NCI-H1092 treated with DMSO at 0.1 percent for 48 hours (cell line): Measurements from ENCODE around the gene FSTL1.
"Not testable (repeated sequence)": the region's sequence is repeated elsewhere in the genome, so short reads cannot be mapped to it uniquely, and the experiment has no call there.

Source experiments
- DNase-seq: peaks from one replicate; lab custom pipeline; 2025; lab: John Stamatoyannopoulos, UW

The FSTL1 gene

GRCh38 chr3:120418446-120418845 lies 32.3 kb downstream of the FSTL1 start:
- no peak for DNase-seq

DNA sequence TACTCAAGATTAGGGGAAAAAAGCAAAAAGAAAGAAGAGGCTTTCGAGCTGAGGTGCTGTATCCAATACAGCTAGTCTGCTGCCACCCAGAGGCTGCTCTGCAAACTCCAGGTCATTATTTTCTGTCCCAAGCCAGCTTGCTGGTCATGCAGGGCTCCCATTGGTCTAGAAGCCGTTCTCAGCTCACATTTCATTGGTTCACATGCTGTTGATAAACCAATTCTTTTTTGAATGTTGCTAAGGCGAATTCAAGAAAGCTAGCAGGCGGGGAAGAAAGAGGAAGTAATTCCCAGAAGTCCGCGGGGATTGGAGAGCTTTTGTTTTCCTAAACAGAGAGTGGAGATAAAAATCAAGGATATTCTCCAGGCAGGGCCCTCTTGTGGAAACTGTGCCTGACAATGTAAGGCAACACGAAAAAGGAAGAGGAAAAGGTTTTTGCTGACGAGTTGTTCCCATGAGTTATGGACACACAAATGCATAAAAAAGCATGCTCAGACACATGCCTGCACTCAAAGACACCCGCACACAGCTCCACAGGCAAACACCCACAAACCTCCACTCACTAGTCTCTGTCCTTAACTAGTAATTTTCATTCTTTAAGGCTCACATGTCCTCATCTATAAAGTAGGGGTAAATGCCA lies 33.4 kb downstream of the FSTL1 start:
- peak; percentile 98 for DNase-seq

GRCh38 chr3:120416868-120417267 lies 33.9 kb downstream of the FSTL1 start:
- no peak for DNase-seq

- no peak for DNase-seq
These were observed 35.0 kb downstream of the FSTL1 start for GRCh38 chr3:120415756-120416155.

DNA sequence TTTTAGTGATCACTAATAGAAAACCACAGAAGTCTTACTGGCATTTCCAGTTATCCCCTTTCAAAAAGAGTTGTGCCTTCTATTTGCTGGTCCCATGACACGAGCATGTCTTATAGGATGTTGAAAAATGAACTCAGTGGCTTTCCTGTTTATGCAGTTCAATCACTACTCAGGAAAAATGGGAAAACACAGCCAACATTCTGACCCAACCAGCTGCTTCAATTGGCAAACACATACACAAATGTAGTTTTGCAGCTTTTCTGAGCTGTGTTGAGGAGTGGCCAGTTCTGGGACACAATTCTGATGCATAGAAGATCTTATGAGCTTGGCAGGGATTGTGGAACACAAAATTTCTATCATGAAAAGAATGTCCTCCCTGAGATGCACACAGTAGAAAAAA lies 40.3 kb downstream of the FSTL1 start:
- DNase-seq = no peak

- no peak for DNase-seq
These were observed 40.7 kb downstream of the FSTL1 start for GRCh38 chr3:120410116-120410515.

DNA sequence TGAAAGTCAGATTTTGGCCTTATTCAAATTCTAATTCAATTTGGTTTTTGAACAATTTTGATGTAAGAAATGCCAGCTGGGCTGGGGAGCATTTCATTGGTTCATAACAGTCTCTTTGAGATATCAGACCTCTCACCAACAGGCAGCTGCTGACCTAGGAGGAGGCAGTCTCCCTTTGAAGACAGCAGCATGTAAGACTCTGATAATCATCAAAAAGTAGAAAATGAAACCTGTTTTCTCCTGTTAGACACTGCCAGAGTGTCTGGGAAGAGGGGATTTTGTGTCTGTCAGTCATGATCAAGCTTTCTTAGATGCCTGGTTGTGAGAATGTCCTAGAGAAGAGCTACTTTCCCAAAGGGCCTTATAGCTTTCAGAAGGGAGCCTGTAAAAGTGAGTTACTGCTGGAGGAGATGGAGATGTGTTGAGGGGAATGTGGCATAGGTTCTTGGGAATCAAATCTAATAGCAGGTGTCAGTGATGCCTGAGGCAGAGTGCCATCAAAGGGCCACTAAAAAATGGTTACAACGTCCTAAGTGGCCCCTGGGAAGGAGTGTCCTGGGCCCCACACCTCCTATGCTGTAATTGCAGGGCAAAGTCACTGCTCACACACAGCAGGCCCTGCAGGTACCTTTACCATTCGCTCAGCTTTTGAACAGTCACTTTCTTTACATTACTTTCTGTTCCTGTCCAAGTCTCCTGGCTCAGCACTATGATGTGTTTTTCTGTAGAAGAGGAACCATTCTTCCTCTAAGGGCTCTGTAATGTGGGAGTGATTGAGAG lies 43.1 kb downstream of the FSTL1 start:
- no peak for DNase-seq

DNA sequence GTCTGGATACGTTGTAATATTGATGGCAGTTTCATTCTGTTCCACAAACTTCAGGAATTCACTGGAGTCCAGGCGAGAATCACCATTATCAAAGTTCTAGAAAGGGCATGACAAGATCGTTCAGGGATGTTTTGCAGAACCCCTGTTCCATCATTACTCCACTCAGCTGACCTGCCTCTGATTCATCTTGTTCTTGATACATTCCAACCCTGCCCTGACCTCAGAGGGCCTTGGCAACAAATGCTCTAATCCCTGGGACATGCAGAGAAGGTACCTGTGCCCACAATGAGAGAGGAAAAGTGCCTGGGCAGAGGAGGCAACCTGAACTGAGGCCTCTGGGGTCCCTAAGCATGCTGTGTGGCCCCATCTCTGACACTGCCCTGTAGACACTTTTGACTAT lies 45.9 kb downstream of the FSTL1 start:
- DNase-seq = no peak

- DNase-seq = no peak
These were observed 48.5 kb downstream of the FSTL1 start for GRCh38 chr3:120402257-120402656.

- no peak for DNase-seq
These were observed 51.4 kb downstream of the FSTL1 start for GRCh38 chr3:120399372-120399771.

DNA sequence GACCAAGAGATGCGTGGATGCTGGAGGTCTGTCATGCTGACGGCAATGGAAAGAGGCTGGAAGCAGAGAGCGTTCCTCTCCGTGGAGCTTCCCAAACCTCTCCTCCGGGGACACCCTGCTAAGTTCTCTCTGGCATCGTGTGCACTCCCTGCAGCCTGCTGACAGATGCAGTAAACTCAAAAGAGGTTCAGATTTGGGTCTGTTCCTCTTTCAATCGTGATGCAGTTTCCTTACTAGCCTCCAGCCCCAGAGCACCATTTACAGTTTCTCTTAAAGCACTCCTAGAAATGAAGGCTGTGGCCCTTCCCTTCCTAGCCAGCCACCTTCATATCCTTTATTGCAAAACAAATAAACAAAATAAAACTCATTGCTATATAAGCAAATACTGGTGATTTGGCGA lies 54.3 kb downstream of the FSTL1 start:
- no peak for DNase-seq

GRCh38 chr3:120394347-120394746 lies 56.4 kb downstream of the FSTL1 start:
- no peak for DNase-seq

- DNase-seq = no peak
These were observed 57.0 kb downstream of the FSTL1 start for GRCh38 chr3:120393761-120394160.

DNA sequence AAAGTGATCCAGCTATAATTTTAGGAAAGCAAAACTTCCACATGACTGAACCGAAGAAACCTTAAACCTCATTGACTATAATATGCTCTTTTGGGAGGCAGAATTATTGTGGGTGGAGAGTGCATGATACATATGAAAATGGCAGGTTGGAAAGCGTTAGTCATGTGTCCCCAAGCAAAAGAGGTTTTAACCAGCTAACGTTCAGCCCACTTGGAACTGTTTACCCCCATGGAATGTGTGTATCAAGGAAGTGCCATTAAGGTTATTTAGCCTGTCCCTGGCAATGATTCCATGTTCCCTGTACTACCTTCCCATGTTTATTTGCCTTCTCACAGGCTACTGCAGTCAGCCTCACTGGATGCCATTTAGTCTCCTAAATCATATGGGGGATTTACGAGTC lies 57.5 kb downstream of the FSTL1 start:
- no peak for DNase-seq

DNA sequence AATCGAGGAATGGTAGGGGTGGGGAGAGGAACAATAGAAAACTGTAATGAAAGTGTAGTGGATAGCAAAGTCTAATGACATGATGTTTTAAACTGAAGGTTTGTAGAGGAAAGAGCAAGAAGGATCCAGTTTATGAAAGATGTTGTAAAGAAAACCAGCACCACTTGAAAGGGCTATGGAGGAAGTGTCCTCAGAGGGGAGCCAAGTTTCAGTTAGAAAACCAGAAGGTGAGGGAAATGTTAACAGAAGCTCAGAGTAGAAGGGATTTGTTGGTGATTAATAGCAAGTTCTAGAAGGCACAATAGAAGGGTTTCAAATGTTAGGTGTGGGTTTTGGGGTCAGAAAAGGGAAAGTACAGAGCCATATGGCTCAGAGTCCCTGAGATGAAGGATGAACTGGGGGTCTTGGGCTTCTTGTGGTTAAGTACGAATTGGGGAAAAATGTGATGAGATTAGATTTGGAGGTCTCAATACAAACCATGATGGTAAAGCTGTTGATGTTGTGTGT lies 67.8 kb downstream of the FSTL1 start:
- DNase-seq = no peak

- no peak for DNase-seq
These were observed 69.3 kb downstream of the FSTL1 start for GRCh38 chr3:120381503-120381902.

DNA sequence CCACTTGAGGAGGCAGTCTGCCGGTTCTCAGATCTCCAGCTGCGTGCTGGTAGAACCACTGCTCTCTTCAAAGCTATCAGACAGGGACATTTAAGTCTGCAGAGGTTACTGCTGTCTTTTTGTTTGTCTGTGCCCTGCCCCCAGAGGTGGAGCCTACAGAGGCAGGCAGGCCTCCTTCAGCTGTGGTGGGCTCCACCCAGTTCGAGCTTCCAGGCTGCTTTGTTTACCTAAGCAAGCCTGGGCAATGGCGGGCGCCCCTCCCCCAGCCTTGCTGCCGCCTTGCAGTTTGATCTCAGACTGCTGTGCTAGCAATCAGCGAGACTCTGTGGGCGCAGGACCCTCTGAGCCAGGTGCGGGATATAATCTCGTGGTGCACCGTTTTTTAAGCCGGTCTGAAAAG lies 72.8 kb downstream of the FSTL1 start:
- not testable (repeated sequence) for DNase-seq

DNA sequence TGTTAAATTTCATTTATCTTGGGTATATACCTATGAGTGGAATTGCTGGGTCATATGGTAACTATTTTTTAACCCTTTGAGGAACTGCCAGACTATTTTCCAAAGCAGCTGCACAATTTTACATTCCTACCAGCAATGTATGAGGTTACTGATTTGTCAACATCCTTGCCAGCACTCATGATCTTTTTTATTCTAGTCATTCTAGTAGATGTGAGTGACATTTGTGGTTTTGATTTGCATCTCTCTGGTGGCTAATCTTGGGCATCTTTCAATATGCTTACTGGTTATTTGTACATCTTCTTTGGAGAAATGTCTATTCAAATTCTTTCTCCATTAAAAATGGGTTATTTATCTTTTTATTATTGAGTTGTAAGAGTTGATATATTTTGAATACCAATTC lies 80.3 kb downstream of the FSTL1 start:
- no peak for DNase-seq

GRCh38 chr3:120369037-120369467 lies 81.7 kb downstream of the FSTL1 start:
- no peak for DNase-seq

DNA sequence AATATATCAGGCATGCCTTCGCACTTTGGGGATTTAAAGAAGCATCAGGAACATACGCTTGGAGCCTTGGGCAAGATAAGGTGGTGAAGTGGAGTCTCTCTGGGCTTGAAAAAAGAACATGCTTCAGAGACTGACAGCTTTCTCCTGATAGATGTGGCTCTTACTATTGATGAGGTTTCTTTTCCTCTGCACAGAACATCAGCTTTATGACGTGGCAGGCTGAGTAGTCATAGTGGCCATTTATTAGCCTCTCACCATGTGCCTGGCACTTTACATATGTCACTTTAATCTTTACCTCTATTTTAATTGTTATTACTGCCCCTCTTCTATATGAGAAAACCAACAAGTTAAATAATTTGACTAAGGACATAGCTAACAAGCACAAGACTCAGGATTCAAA lies 82.6 kb downstream of the FSTL1 start:
- no peak for DNase-seq

DNA sequence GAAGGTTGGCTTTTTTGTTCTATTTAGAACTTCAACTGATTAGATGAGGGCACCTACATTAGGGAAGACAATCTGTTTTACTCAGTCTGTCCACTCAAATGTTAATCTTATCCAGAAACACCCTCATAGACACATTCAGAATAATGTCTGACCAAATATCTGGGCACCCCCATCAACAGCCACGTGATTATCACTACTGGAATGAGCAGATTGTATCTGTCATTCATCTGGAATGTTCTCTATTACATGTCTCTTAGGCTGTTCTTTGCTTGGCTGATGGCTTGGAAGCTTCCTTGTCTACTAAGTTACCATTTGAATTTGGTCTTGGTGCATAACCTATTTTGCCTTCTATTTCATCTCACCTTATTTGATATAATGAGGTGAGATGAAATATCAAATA lies 86.0 kb downstream of the FSTL1 start:
- no peak for DNase-seq

- DNase-seq = no peak
These were observed 86.7 kb downstream of the FSTL1 start for GRCh38 chr3:120364101-120364500.

- no peak for DNase-seq
These were observed 93.0 kb downstream of the FSTL1 start for GRCh38 chr3:120357807-120358206.

DNA sequence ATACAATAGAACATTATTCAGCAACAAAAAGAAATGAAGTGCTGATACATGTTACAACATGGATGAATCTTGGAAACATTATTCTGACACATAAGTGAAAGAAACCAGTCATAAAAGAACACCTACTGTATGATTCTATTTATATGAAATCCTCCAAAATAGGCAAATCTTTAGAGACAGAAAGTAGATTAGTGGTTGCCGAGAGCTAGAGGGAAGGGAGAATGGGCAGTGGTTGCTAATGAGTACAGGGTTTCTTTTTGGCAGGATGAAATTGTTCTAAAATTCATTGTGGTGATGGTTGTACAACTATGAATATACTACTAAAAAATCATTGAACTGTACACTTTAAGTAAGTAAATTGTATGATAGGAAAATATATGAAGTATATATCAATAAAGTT lies 95.3 kb downstream of the FSTL1 start:
- no peak for DNase-seq
